ENCODE results near the gene NAA60. TPM values are rescaled to one million over a fixed set of nuclear protein-coding genes. Genes with fewer than 3 reads are reported as not detected.

NAA60 gene
- total RNA-seq, result 7.0 and 10.7 TPM in 2 replicates

GRCh38 chr16:3443108-3444031 lies at the start of gene NAA60, which contains the start of gene ZNF597:
Gene NAA60 (plus strand): TSS chr16:3443680. CDS start chr16:3476228, 32,548 bp downstream.
Gene ZNF597 (minus strand): TSS chr16:3443504. CDS start chr16:3443153, 351 bp downstream.

GRCh38 chr16:3400779-3401688 lies 42.4 kb upstream of the NAA60 start, which contains the start of the genes ZNF174 and ZSCAN32:
Gene ZNF174 (plus strand): TSS chr16:3401215. CDS start chr16:3402005, 790 bp downstream.
Gene ZSCAN32 (minus strand): TSS chr16:3401004. CDS start chr16:3397557, 3,447 bp downstream.

GRCh38 chr16:3495176-3495575 lies 51.7 kb downstream of the NAA60 start, which contains the start of gene C16orf90:
Gene C16orf90 (minus strand): TSS chr16:3495489. CDS start chr16:3495421, 68 bp downstream.

Other genes starting within 250 kb of the NAA60 start
- gene ZNF200, start 208.5 kb upstream of the NAA60 start, total RNA-seq, result 7.7 and 8.7 TPM in 2 replicates
- gene MEFV, start 187.0 kb upstream of the NAA60 start, total RNA-seq, result under 0.01 TPM in 1 of 2 replicates, not detected in the other
- gene ZNF263, start 160.2 kb upstream of the NAA60 start, total RNA-seq, result 57.1 and 69.9 TPM in 2 replicates
- gene TIGD7, start 138.2 kb upstream of the NAA60 start, total RNA-seq, result 2.2 and 3.6 TPM in 2 replicates
- 12.5 and 19.0 TPM in 2 replicates for gene ZNF75A, start 138.2 kb upstream of the NAA60 start, total RNA-seq
- 0.24 TPM in 1 of 2 replicates, not detected in the other for gene OR2C1, start 87.8 kb upstream of the NAA60 start, total RNA-seq
- gene ZSCAN32, start 42.7 kb upstream of the NAA60 start, total RNA-seq, result 9.9 and 17.1 TPM in 2 replicates
- 3.8 and 3.9 TPM in 2 replicates for gene ZNF174, start 42.5 kb upstream of the NAA60 start, total RNA-seq
- gene ZNF597, start 176 bp upstream of the NAA60 start, total RNA-seq, result 1.4 and 1.5 TPM in 2 replicates
- gene C16orf90, start 51.8 kb downstream of the NAA60 start, total RNA-seq, result not detected in 2 replicates
- gene CLUAP1, start 57.3 kb downstream of the NAA60 start, total RNA-seq, result 8.2 and 9.2 TPM in 2 replicates
- not detected in 2 replicates for gene NLRC3, start 133.7 kb downstream of the NAA60 start, total RNA-seq
- 1.7 and 2.3 TPM in 2 replicates for gene SLX4, start 167.9 kb downstream of the NAA60 start, total RNA-seq
- 7.5 and 8.7 TPM in 2 replicates for gene DNASE1, start 211.0 kb downstream of the NAA60 start, total RNA-seq

Data from tracheal epithelial cell (primary cell).